ENCODE measurements around the gene RIMS4. TPM values are rescaled to one million over a fixed set of nuclear protein-coding genes. Genes with fewer than 3 reads are reported as not detected.
A peak's percentile ranks its signal among the peaks of the same experiment; 100 is the strongest.

The RIMS4 gene
- total and polyA plus RNA-seq, 12 donors, result 0.04 to 0.42 (median 0.13) TPM; not detected in 5

- H3K9me3 ChIP-seq, result peaks cover 0 to 7% (median 0%) of the 10 kb centered on the region in 11 donors
- H3K27me3 ChIP-seq, result no peaks in the 10 kb centered on the region
- DNase-seq (no peak), ATAC-seq (no peak)
- H3K4me1 ChIP-seq, result peaks cover 0 to 20% (median 7%) of the 10 kb centered on the region in 9 donors
- H3K27ac ChIP-seq, result no peak overlapping the region
- no peaks in the 10 kb centered on the region for H3K36me3 ChIP-seq
- intact Hi-C loops (cut with DNase I), result loop anchor here in 5 of 10 donors (5.0 to 10.0 kb wide), 7 partner anchors 122 to 525 kb away; partner anchors contain the start of gene OSER1 (in 2 of the 5)
- TF ChIP-seq, protein P1, sequence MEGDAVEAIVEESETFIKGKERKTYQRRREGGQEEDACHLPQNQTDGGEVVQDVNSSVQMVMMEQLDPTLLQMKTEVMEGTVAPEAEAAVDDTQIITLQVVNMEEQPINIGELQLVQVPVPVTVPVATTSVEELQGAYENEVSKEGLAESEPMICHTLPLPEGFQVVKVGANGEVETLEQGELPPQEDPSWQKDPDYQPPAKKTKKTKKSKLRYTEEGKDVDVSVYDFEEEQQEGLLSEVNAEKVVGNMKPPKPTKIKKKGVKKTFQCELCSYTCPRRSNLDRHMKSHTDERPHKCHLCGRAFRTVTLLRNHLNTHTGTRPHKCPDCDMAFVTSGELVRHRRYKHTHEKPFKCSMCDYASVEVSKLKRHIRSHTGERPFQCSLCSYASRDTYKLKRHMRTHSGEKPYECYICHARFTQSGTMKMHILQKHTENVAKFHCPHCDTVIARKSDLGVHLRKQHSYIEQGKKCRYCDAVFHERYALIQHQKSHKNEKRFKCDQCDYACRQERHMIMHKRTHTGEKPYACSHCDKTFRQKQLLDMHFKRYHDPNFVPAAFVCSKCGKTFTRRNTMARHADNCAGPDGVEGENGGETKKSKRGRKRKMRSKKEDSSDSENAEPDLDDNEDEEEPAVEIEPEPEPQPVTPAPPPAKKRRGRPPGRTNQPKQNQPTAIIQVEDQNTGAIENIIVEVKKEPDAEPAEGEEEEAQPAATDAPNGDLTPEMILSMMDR (IDR thresholded peaks at IDR 0.05), result no peak
- no peak overlapping the region for H3K4me3 ChIP-seq
- WGBS, 2 donors, result 98 to 99% methylated on average over 4 of the region's 4 CpGs
These were observed 73.2 kb downstream of the RIMS4 start for GRCh38 chr20:44737116-44737515.

DNA sequence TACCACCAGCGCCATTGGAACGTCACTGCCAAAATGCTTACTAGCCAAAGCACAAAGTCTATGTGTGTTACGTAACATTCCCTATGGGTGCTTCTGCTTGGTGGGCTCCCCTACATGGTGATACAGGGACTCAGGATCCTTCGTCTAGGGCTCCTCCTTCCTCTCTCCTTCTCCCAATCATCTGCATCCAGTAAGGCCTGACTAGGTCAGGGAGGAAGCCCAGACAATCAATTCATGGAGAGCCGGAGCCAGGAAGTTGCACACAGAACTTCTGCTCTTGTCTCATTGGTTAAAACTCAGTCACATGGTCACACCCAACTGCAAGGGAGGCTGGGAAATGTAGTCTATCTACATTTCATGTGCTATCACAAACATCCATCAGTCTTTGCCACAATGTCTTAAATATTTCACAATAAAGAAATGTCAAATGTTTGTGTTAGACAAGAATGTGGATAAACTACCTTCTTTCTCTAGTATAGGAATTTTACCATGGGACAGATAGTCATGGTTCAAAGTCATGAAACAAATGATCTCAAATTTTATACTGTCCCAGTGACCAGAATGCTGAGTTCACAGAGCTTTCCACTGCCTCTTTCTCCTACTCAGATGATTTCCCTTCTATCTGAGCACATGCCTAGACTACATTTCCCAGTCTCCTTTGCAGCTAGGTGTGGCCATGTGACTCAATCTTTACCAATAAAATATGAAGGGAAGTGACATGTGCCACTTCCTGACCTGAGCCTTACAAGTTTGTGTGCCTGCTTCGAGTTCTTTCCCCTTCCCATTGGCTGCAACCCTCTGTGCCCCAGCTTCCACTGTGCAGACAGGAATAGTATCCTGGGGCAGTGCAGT lies 74.0 kb downstream of the RIMS4 start:
- H3K4me3 ChIP-seq, result no peak overlapping the region
- 40 to 57% methylated on average over 6 of the region's 6 CpGs for WGBS, 2 donors
- H3K4me1 ChIP-seq, result peaks cover 0 to 20% (median 11%) of the 10 kb centered on the region in 9 donors
- no peaks in the 10 kb centered on the region for H3K27me3 ChIP-seq
- no peaks in the 10 kb centered on the region for H3K36me3 ChIP-seq
- H3K9me3 ChIP-seq, result peaks cover 0 to 7% (median 0%) of the 10 kb centered on the region in 11 donors
- ATAC-seq (peak; percentile 58 to 91 (median 80)), DNase-seq (peak in 1 of 2 donors; percentile 75)
- intact Hi-C loops (cut with DNase I), result loop anchor here in 5 of 10 donors (5.0 to 10.0 kb wide), 7 partner anchors 122 to 524 kb away; partner anchors contain the start of gene OSER1 (in 2 of the 5)
- peak overlapping the region in 4 of 10 donors; percentile 37 to 53 (median 44) for H3K27ac ChIP-seq
- TF ChIP-seq, protein P1 (IDR thresholded peaks at IDR 0.05), result peak in 3 of 9 donors; percentile 9 to 24 (median 14)

DNA sequence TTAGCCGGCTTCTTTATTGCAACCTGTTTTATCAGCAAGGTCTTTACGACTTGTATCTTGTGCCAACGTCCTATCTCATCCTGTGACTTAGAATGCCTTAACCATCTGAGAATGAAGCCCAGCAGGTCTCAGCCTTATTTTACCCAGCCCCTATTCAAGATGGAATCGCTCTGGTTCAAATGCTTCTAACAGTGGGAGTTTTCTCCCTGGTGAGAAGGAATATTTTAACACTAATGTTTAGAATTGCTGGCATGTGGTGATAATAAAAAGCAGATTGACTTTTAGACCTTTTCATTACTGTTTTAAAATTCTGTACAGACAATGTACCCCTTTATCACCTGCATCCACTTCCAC lies 74.6 kb downstream of the RIMS4 start:
- H3K4me3 ChIP-seq, result no peak overlapping the region
- WGBS, 2 donors, result 86 to 93% methylated on average over 4 of the region's 4 CpGs
- peaks cover 0 to 23% (median 12%) of the 10 kb centered on the region in 9 donors for H3K4me1 ChIP-seq
- H3K27me3 ChIP-seq, result no peaks in the 10 kb centered on the region
- H3K36me3 ChIP-seq, result no peaks in the 10 kb centered on the region
- peak overlapping the region in 4 of 10 donors; percentile 37 to 53 (median 44) for H3K27ac ChIP-seq
- TF ChIP-seq, protein P1 (IDR thresholded peaks at IDR 0.05), result no peak
- H3K9me3 ChIP-seq, result peaks cover 0 to 7% (median 0%) of the 10 kb centered on the region in 11 donors
- ATAC-seq (no peak), DNase-seq (no peak)
- intact Hi-C loops (cut with DNase I), result loop anchor here in 6 of 10 donors (2.0 to 10.0 kb wide), 8 partner anchors 51 to 523 kb away; partner anchors contain the start of gene OSER1 (in 2 of the 6)

DNA sequence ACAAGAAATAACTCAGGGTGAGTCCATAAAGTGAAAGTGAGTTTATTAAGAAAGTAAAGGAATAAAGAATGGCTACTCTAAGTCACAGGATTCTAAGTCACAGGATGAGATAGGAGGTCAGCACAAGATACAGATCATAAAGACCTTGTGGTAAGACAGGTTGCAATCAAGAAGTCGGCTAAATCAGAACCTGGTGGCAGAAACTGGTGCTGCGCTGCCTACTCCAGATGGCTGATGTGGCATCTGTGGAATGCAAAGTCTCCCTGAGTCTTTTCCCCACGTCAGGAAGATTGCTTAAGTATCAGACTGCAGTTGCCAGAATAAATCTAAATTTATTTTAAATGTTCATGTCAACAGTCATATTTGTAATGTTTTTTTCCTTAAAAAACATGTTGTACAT lies 75.4 kb downstream of the RIMS4 start:
- intact Hi-C loops (cut with DNase I), result loop anchor here in 7 of 10 donors (2.0 to 10.0 kb wide), 10 partner anchors 50 to 523 kb away; partner anchors contain the start of gene OSER1 (in 2 of the 7)
- Histone ChIP-seq H3K4me1 (peaks cover 0 to 32% (median 13%) of the 10 kb centered on the region in 9 donors), H3K27ac (no peak overlapping the region)

More for the DNA sequence above, 75.4 kb downstream of the RIMS4 start:
- no peak for ATAC-seq
- TF ChIP-seq, protein P1 (IDR thresholded peaks at IDR 0.05), result peak in 2 of 9 donors; percentile 5 to 7
- Histone ChIP-seq H3K27me3 (no peaks in the 10 kb centered on the region), H3K36me3 (no peaks in the 10 kb centered on the region), H3K9me3 (peaks cover 0 to 7% (median 0%) of the 10 kb centered on the region in 11 donors), H3K4me3 (no peak overlapping the region)
- no peak for DNase-seq
- WGBS, 2 donors, result 54 to 63% methylated on average over 3 of the region's 3 CpGs
